HT1080 (cell line): Measurements from ENCODE around the gene BHLHE23. TPM values are rescaled to one million over a fixed set of nuclear protein-coding genes. Genes with fewer than 3 reads are reported as not detected.

Experiments used
- DNase-seq: peaks from one replicate; pipeline ENCODE4 v3.0.0-alpha.2; 2015; ENCODE audit warnings: low read depth
- total RNA-seq: library from RNA; depleted of rRNA; stranded (reverse); fragments of >200 nt; shearing (Covaris generic); gene quantifications from 2 replicates; pipeline ENCODE4 v1.2.3, GENCODE V29; 2014

Gene BHLHE23
- total RNA-seq, 1 experiment from 2014 or later = not detected

DNA sequence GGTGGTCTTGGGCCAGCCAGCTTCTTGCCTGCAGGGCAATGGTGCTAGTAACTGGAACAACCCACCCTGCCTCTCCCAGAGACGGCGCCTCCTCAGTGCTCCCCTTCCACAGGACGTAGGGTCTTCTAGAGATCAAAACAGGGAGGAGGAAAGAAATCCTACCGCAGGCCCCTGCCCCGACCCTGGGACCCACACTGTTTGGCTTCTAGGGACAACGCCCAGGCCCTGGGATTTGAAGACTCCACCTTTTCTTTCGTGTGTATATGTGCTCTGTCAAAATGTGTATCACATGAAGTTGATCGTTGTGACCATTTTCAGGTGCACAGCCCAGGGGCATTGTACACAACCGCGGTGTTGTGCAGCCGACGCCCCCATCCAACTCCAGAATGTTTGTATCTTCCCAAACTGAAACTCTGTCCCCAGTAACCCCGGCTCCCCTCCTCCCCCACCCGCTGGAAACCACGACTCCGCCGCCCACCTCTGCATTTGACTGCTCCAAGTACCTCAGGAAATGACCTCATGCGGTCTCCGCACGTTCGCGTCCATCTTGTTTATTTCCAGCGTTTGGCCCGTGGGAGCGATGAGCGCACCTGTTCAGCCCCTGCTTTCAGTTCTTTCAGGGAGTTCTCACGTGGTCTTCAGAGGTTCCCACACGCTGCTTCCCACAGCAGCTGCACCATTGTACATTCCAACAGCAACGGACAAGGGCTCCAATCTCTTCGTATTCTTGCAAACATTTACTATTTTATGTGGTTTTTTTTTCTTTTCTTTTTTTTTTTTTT, 3.4 kb upstream of the BHLHE23 start:
- DNase-seq = no peak

- DNase-seq = peak; percentile 56
Observed at GRCh38 chr20:63009045-63009961, 2.5 kb upstream of the BHLHE23 start.

GRCh38 chr20:63008541-63009044, 1.8 kb upstream of the BHLHE23 start:
- DNase-seq = no peak

GRCh38 chr20:63007646-63008488, 1.1 kb upstream of the BHLHE23 start:
- DNase-seq = no peak

- no peak for DNase-seq
Observed at GRCh38 chr20:63007360-63007645, 539 bp upstream of the BHLHE23 start.

GRCh38 chr20:63005862-63006539, 763 bp downstream of the BHLHE23 start:
- DNase-seq = no peak

DNA sequence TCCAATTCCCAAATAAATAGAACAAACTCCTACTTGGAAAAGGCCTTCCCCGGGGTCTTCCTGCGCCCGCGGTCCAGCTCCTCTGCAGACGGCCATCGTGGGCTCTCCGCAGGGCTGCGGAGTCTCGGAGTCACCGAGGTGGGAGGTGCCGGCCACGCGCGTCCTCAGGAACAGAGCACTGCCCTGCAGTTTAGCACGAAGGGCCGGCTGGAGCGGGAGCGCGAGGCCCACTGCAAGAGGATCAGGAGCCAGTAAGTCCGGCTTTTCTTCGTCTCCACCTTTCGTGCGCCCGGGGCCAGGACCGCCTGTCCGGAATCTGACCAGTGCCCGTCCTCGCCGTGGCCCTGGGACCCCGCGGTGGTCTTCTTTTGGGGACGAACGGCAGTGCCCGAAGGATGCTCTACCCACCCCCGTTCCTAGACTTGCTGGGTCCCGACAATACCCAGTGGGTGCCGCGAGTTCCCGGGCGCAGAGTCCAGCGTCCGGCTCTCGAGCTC, 1.4 kb downstream of the BHLHE23 start:
- DNase-seq = no peak

DNA sequence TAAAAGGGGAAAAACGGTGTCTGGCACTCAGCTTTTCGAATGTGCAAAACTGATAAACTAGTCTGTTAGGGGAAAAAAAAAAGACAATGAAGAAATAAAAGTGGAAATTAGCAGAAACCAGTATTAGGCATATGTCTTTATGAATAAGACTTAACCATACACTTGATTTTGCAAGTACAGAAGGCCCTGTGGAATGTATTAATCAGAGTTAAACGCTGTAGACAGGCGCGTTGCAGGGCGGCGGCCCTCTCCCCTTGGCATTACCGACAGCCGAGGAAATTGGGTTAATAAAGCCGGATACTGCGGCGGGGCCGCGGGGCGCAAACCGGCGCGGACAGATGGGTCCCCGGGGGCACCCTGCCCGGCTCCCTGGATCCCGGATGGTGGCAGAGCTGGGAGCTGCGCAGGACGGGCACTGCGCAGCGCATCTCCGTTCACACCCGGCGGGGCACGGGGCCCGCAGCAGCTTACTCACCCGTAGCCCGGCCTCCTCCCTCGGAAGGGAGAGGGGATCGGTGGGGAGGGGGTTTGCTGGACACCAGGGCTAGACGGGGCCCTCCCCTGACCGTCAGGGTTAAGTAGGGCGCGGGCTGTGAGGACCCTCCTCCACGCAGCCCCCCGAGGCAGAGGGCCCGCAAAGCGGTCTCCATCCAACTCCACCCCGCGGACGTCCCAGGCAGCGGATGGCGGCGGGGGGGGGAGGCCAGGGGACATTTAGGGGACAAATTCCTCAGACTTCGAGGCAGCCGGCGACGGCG, 2.0 kb downstream of the BHLHE23 start:
- no peak for DNase-seq

DNA sequence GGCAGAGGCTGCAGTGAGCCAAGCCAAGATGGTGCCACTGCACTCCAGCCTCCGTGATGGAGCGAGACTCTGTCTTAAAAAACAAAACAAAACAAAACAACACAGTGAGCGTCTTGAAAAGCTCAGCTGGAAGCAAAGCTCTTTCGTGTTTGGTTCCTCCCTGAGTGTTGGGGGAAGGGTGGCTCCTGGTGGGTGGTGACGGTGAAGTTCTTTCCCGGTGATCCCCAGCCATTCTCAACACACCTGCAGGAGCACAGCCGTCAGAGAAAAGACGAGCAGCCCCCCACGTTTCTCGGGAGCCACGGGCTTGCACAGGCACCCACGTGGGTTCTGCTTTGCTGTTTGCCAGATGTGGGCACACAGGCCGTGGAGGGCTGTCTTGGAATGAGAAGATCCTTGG, 3.2 kb downstream of the BHLHE23 start:
- no peak for DNase-seq

- peak; percentile 62 for DNase-seq
Observed at GRCh38 chr20:63002511-63002910, 4.3 kb downstream of the BHLHE23 start.

DNA sequence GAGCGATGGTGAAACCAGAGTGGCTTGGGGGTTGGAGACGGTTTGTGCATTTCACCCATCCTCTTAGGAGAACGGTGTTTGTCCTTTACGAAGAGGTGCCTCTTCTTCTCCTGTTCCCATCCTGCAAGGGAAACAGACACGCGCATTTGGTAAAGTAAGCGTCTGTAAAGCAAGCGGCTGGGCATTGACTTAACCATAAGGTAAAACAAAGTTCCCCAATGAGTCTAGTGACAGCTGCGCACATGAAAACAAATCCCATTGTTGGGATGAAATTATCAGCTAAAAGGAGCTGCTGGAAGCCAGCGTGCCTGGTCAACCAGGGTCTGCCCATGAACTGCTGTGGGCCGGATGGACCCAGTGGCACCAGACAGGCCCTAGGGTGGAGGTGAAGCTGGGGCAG, 5.8 kb downstream of the BHLHE23 start:
- DNase-seq = no peak

GRCh38 chr20:63000036-63000435, 6.7 kb downstream of the BHLHE23 start:
- no peak for DNase-seq

- DNase-seq = no peak
Observed at GRCh38 chr20:62999580-62999979, 7.2 kb downstream of the BHLHE23 start.

GRCh38 chr20:62998449-62998848, 8.3 kb downstream of the BHLHE23 start:
- DNase-seq = no peak

DNA sequence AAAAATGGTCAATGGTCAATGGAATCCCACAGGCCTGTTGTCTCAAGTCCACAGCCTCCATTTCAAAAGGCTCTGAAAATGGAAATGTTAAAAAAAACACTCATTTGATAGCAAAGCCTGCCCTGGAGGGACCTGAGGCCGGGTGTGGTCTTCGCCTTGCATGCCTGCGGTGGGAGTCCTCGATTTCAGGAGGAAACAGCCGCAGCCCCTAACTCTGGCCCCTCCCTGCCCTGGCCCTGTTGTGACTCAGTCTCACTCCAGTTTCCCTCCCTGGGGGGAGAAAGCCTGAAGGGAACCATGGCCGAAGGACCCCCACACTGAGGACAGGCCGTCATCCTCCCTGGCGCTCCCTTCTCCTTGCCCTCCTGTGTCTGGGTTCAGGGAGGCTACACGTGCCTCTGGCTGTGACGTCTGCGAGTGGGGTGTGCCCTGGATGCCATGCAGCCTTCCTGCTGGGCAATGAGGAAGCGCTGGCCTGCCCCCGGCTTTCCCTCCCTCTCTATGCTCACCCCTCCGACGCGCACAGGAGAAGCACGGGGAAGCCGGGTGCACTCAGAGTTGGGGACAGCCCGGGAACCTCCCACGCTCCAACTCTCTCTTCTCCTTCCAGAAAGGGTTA, 9.2 kb downstream of the BHLHE23 start:
- DNase-seq = no peak

- no peak for DNase-seq
Observed at GRCh38 chr20:62996596-62996982, 10.2 kb downstream of the BHLHE23 start.

GRCh38 chr20:62995898-62996595, 10.7 kb downstream of the BHLHE23 start:
- DNase-seq = no peak

GRCh38 chr20:62995481-62995880, 11.3 kb downstream of the BHLHE23 start:
- no peak for DNase-seq

DNA sequence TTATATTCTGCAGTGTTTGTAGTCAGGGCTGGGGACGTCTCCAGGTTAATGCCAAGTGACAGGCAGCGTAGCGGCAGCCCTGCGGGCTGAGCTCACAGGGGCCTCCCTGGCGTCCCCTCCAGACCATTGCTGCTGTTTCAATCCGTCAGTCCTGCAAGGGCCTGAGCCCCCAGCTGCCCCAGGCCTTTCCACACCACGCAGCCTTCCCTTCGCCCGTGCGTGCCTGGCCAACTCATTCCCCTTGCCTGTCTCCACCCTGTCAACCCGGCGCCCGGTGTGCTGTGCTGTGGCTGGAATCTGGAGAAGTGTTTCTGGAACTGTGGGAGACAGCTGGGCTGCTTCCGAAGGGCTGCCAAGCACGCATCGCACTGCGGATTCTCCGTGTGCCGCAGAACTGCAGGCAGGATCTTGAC, 11.9 kb downstream of the BHLHE23 start:
- DNase-seq = no peak
